GM12873 (cell line): ENCODE measurements around the gene E4F1.

Source experiments
- TF ChIP-seq, protein P1 (sequence below): IDR thresholded peaks from 2 replicates; pipeline ENCODE4 v1.5.1; 2012; ENCODE audit warnings: low read depth, mild to moderate bottlenecking, moderate library complexity, low read length, control low read depth; ENCODE audit not compliant: insufficient read depth; ENCODE audit errors: missing control alignments

Gene E4F1, protein sequence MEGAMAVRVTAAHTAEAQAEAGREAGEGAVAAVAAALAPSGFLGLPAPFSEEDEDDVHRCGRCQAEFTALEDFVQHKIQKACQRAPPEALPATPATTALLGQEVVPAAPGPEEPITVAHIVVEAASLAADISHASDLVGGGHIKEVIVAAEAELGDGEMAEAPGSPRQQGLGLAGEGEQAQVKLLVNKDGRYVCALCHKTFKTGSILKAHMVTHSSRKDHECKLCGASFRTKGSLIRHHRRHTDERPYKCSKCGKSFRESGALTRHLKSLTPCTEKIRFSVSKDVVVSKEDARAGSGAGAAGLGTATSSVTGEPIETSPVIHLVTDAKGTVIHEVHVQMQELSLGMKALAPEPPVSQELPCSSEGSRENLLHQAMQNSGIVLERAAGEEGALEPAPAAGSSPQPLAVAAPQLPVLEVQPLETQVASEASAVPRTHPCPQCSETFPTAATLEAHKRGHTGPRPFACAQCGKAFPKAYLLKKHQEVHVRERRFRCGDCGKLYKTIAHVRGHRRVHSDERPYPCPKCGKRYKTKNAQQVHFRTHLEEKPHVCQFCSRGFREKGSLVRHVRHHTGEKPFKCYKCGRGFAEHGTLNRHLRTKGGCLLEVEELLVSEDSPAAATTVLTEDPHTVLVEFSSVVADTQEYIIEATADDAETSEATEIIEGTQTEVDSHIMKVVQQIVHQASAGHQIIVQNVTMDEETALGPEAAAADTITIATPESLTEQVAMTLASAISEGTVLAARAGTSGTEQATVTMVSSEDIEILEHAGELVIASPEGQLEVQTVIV

DNA sequence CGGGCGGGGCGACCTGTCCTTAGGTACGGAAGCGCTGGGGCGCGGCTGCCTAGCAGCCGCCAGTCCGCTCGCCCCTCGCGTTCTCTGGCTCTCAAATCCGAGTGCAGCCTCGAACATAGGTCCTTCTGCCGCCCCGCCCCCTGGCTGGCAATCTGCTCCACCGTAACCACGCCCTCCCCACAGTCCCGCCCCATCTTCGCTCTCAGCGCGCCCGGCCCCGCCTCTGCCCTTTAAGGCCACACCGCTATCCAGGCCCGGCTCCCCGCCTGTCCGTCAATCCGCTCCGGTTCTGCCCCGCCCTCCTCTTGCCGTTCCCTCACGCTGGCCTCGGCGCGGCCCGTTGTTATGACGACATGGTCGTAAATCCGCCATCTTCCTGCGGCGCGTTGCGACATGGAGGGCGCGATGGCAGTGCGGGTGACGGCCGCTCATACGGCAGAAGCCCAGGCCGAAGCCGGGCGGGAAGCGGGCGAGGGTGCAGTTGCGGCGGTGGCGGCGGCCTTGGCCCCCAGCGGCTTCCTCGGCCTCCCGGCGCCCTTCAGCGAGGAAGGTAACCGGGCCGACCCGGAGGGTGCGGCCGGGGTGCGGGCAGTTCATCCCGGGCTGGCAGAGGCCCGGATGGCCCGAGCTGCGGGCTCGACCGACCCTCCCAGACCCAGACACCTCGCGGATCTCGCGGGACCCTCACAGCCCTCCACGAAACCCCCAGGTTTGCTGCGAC lies at the start of gene E4F1:
E4F1 (plus strand) TSS at position 371 of the 721 bp plus-strand sequence; CDS start at position 394, 23 bp downstream.
- TF ChIP-seq, protein P1, sequence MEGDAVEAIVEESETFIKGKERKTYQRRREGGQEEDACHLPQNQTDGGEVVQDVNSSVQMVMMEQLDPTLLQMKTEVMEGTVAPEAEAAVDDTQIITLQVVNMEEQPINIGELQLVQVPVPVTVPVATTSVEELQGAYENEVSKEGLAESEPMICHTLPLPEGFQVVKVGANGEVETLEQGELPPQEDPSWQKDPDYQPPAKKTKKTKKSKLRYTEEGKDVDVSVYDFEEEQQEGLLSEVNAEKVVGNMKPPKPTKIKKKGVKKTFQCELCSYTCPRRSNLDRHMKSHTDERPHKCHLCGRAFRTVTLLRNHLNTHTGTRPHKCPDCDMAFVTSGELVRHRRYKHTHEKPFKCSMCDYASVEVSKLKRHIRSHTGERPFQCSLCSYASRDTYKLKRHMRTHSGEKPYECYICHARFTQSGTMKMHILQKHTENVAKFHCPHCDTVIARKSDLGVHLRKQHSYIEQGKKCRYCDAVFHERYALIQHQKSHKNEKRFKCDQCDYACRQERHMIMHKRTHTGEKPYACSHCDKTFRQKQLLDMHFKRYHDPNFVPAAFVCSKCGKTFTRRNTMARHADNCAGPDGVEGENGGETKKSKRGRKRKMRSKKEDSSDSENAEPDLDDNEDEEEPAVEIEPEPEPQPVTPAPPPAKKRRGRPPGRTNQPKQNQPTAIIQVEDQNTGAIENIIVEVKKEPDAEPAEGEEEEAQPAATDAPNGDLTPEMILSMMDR = no peak

DNA sequence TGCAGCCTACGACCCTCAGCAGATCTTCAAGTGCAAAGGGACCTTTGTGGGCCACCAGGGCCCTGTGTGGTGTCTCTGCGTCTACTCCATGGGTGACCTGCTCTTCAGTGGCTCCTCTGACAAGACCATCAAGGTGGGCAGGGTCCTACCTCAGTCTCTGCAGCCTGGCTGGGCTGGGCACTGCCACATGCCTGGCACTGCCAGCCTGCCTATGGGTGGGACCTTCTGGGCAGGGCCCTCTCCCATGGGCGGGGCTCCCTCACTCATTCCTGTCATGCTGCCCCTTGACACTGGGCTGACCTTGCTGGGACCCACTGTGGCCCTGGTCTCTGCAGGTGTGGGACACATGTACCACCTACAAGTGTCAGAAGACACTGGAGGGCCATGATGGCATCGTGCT lies 49.5 kb upstream of the E4F1 start:
- TF ChIP-seq, protein P1 = no peak

DNA sequence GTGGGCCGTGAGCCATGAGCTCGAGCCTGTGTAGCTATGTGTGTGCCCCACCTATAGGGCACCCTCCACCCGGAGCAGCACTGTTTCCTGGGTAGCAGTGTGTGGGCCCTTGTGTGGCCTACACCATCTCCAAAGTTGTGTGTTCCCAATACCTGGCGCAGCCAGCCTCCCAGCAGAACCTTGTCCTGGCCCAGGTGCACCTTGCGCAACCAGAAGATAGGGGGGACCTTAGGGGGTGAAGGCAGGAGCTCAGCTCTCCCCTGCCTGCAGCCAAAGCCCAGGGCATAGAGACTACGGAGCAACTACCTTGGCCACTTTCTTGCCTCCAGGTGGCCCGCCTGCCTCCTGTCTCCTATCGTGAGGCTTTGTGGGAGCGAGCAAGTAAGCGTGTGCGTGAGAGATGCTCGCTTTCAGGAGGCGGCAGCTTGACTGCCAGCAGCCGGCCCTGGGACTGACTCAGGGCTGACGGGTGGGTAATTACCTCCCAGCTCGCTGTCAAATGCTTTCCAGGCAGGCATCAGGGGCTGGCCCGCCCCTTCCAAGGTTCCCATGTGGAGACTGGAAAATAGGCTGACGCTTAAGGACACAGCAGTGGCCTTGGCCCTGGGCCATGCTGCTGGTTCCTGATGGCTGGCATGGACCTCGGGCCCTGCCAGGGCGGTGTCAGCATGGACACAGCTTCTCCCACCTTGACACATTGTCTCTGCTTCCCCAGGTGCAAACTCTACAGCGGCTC lies 48.8 kb upstream of the E4F1 start:
- TF ChIP-seq, protein P1 = no peak

DNA sequence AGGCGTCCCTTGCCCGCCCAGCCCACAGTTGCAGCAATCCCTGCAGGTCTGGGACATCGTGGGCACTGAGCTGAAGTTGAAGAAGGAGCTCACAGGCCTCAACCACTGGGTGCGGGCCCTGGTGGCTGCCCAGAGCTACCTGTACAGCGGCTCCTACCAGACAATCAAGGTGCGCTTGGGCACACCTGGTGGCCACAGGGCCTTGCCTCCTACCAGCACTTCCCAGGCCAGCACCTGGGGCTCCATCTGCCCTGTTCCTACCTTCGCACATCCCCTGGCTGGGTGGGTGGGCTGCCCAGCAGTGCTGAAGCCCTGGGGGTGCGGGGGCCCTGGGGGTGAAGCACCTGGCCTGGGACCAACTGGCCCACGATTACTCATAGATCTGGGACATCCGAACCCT lies 47.9 kb upstream of the E4F1 start:
- TF ChIP-seq, protein P1 = no peak

DNA sequence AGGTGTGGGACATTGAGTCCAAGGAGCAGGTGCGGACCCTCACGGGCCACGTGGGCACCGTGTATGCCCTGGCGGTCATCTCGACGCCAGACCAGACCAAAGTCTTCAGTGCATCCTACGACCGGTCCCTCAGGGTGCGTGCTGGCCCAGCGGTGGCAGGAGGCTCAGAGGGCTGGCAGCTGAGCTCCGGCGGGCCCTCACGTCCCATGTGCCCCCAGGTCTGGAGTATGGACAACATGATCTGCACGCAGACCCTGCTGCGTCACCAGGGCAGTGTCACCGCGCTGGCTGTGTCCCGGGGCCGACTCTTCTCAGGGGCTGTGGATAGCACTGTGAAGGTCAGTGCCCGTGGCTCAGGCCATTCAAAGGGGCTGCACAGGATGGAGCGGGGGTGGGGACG lies 47.3 kb upstream of the E4F1 start:
- TF ChIP-seq, protein P1 = no peak

DNA sequence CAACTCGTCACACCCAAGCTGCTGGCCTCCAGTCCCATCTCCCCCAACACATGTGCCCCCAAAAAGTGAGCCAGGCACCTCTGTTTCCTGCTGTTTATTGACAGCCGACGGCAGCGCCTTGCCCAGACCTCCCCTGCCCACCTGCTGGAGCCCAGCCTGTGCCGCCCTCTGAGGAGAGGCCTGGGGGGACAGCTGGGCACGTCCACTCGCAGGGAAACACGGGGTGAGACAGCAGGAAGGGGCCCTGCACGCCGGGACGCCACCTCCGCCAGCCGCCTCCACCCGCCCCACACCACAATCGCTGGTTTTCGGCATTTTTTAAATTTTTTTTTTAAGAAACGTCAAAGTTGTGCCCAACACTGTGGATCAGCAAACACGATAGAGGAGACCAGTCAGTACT lies 46.3 kb upstream of the E4F1 start:
- TF ChIP-seq, protein P1 = no peak
